Sigmoid colon (tissue), 7 donors: Measurements from ENCODE around the gene KRTAP9-9. TPM values are rescaled to one million over a fixed set of nuclear protein-coding genes. Genes with fewer than 3 reads are reported as not detected.
"Not testable (repeated sequence)": the region's sequence is repeated elsewhere in the genome, so short reads cannot be mapped to it uniquely, and the experiment has no call there.

Source experiments
- DNase-seq: peaks from one replicate; pipeline ENCODE4 v3.0.0-alpha.2; 2019
- H3K27ac ChIP-seq, 4 donors: fragments of 200-600 bp; sonication (generic); one replicate each; pipeline ENCODE4 v1.5.1; 2016 to 2019; ENCODE audit warnings: mild to moderate bottlenecking in 1 of 4
- H3K27me3 ChIP-seq, 3 donors: fragments of 200-600 bp; sonication (generic); one replicate each; pipeline ENCODE4 v1.5.1; 2019; ENCODE audit warnings: mild to moderate bottlenecking in 1 of 3
- H3K36me3 ChIP-seq, 4 donors: fragments of 200-600 bp; sonication (generic); one replicate each; pipeline ENCODE4 v1.5.1; 2016 to 2019
- H3K4me1 ChIP-seq, 4 donors: fragments of 200-600 bp; sonication (generic); one replicate each; pipeline ENCODE4 v1.5.1; 2017 to 2019
- H3K4me3 ChIP-seq, 4 donors: fragments of 200-600 bp; sonication (generic); one replicate each; pipeline ENCODE4 v1.5.1; 2017 to 2019; ENCODE audit warnings: mild to moderate bottlenecking in 2 of 4, moderate library complexity in 1 of 4
- H3K9me3 ChIP-seq, 4 donors: fragments of 200-600 bp in 3 of 4; sonication (generic) in 3 of 4; one replicate each; pipeline versions ENCODE4 v1.5.1 to v1.6.1; 2013 to 2019
- CTCF ChIP-seq, 4 experiments: fragments of 450-650 bp in 3 of 4; fragments of 200-600 bp in 1 of 4; IDR thresholded peaks; one replicate each; pipeline ENCODE4 v1.5.1; 2016 to 2019; ENCODE audit warnings: antibody characterized with exemption in 4 of 4, mild to moderate bottlenecking in 3 of 4, moderate library complexity in 2 of 4
- EP300 ChIP-seq, 4 donors: sonication (generic); formaldehyde crosslinking; IDR thresholded peaks; one replicate each; pipeline ENCODE4 v1.6.1; 2017; ENCODE audit warnings: antibody characterized with exemption in 4 of 4
- POLR2A ChIP-seq, 2 donors: fragments of 450-650 bp; IDR thresholded peaks; one replicate each; pipeline ENCODE4 v1.6.1; 2016; ENCODE audit warnings: antibody characterized with exemption in 2 of 2, mild to moderate bottlenecking in 2 of 2, moderate library complexity in 2 of 2
- POLR2AphosphoS5 ChIP-seq, 4 donors: sonication (generic); formaldehyde crosslinking; IDR thresholded peaks; one replicate each; pipeline ENCODE4 v1.6.1; 2017; ENCODE audit warnings: antibody characterized with exemption in 4 of 4
- WGBS, 2 donors: extraction: QIAGEN DNeasy Blood & Tissue Kit; methylation state at CpG; one replicate each; pipeline ENCODE4 v1.1.7; 2013; 5-methylcytosine and 5-hydroxymethylcytosine counted together
- intact Hi-C: fragments of 100-400 bp; cut with DNase I; formaldehyde crosslinking; loops from one replicate; pipeline ENCODE4 v1.15.1; 2023
- polyA plus RNA-seq, 3 donors: library from polyadenylated mRNA; stranded (reverse); fragments of 200-250 nt; gene quantifications; one replicate each; pipeline ENCODE4 v1.2.3, GENCODE V29; 2013
- total RNA-seq, 4 donors: library from RNA; depleted of rRNA; stranded (reverse); fragments of >200 nt; gene quantifications; one replicate each; pipeline ENCODE4 v1.1.0, GENCODE V29; 2016
- donor health status: healthy with polysubstance abuse.
- donor health status: Bipolar disorder and iron deficiency.
- donor health status: healthy.

The KRTAP9-9 gene
- total RNA-seq (not detected), polyA plus RNA-seq (not detected)

- H3K9me3 ChIP-seq, H3K36me3 ChIP-seq, DNase-seq, H3K4me3 ChIP-seq, intact Hi-C loops, H3K27ac ChIP-seq, H3K4me1 ChIP-seq: not testable (repeated sequence)
- H3K27me3 ChIP-seq, result peaks cover 0 to 19% (median 0%) of the 10 kb centered on the region in 3 donors
- 75 to 82% methylated on average over 5 of the region's 5 CpGs for WGBS, 2 donors
Measured at GRCh38 chr17:41255381-41256290, at the start of gene KRTAP9-9. Gene KRTAP9-9 (plus strand): TSS chr17:41255384.

GRCh38 chr17:41211845-41212466 lies 43.2 kb upstream of the KRTAP9-9 start:
- WGBS, 2 donors, result 11 to 39% methylated on average over 1 of the region's 1 CpG
- intact Hi-C loops, result no loop called here
- Histone ChIP-seq H3K4me3 (no peak overlapping the region), H3K36me3 (no peaks in the 10 kb centered on the region), H3K27me3 (peaks cover 0 to 4% (median 4%) of the 10 kb centered on the region in 3 donors), H3K27ac (no peak overlapping the region), H3K4me1 (no peaks in the 10 kb centered on the region), H3K9me3 (no peaks in the 10 kb centered on the region)
- TF ChIP-seq POLR2AphosphoS5 (IDR thresholded peaks at IDR 0.05) (no peak), POLR2A (IDR thresholded peaks at IDR 0.05) (no peak), EP300 (IDR thresholded peaks at IDR 0.05) (no peak), CTCF (IDR thresholded peaks at IDR 0.05) (no peak)
- DNase-seq, result no peak

GRCh38 chr17:41212524-41213169 lies 42.5 kb upstream of the KRTAP9-9 start:
- no peaks in the 10 kb centered on the region for H3K4me1 ChIP-seq
- peaks cover 0 to 4% (median 4%) of the 10 kb centered on the region in 3 donors for H3K27me3 ChIP-seq
- no peaks in the 10 kb centered on the region for H3K36me3 ChIP-seq
- intact Hi-C loops, result no loop called here
- DNase-seq, result no peak
- H3K4me3 ChIP-seq, result no peak overlapping the region
- no peaks in the 10 kb centered on the region for H3K9me3 ChIP-seq
- TF ChIP-seq EP300 (IDR thresholded peaks at IDR 0.05) (no peak), CTCF (IDR thresholded peaks at IDR 0.05) (no peak), POLR2AphosphoS5 (IDR thresholded peaks at IDR 0.05) (no peak), POLR2A (IDR thresholded peaks at IDR 0.05) (no peak)
- WGBS, 2 donors, result 51 to 77% methylated on average over 7 of the region's 7 CpGs
- no peak overlapping the region for H3K27ac ChIP-seq

DNA sequence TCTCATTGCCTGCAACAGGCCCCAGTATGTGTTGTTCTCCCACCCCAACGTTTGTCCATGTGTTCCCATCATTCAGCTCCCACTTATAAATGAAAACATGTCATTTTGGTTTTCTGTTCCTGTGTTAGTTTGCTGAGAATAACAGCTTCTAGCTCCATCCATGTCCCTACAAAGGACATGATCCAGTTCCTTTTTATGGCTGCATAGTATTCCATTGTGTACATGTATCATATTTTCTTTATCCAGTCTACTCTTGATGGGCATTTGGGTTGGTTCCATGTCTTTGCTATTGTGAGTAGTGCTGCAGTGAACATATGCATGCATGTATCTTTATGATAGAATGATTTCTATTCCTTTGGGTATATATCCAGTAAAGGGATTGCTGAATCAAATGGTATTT lies 39.5 kb upstream of the KRTAP9-9 start:
- TF ChIP-seq CTCF (IDR thresholded peaks at IDR 0.05) (no peak), EP300 (IDR thresholded peaks at IDR 0.05) (no peak), POLR2AphosphoS5 (IDR thresholded peaks at IDR 0.05) (no peak), POLR2A (IDR thresholded peaks at IDR 0.05) (no peak)
- H3K9me3 ChIP-seq, result no peaks in the 10 kb centered on the region
- no peak overlapping the region for H3K4me3 ChIP-seq
- DNase-seq, result no peak
- no peak overlapping the region for H3K27ac ChIP-seq
- intact Hi-C loops, result no loop called here
- no peaks in the 10 kb centered on the region for H3K4me1 ChIP-seq
- WGBS, 2 donors, result 80 to 82% methylated on average over 1 of the region's 1 CpG
- no peaks in the 10 kb centered on the region for H3K36me3 ChIP-seq
- H3K27me3 ChIP-seq, result peaks cover 0 to 4% (median 4%) of the 10 kb centered on the region in 3 donors

- WGBS, 2 donors, result 73 to 76% methylated on average over 2 of the region's 2 CpGs
- DNase-seq, result no peak
- intact Hi-C loops, result no loop called here
- no peak overlapping the region for H3K4me3 ChIP-seq
- no peak overlapping the region for H3K27ac ChIP-seq
- no peaks in the 10 kb centered on the region for H3K27me3 ChIP-seq
- TF ChIP-seq EP300 (IDR thresholded peaks at IDR 0.05), result no peak
- TF ChIP-seq POLR2AphosphoS5 (IDR thresholded peaks at IDR 0.05), result no peak
- TF ChIP-seq CTCF (IDR thresholded peaks at IDR 0.05), result no peak
- TF ChIP-seq POLR2A (IDR thresholded peaks at IDR 0.05), result no peak
- no peaks in the 10 kb centered on the region for H3K9me3 ChIP-seq
- no peaks in the 10 kb centered on the region for H3K36me3 ChIP-seq
- H3K4me1 ChIP-seq, result no peaks in the 10 kb centered on the region
Measured at GRCh38 chr17:41223821-41224220, 31.4 kb upstream of the KRTAP9-9 start.
